Inflammatory macrophage treated with lipopolysaccharide for 4 hours (primary cell): Measurements from ENCODE around the gene GTSF1L.
A peak's percentile ranks its signal among the peaks of the same experiment; 100 is the strongest.

Source experiments
- DNase-seq: peaks from one replicate; pipeline ENCODE4 v3.0.0-alpha.2; 2020

GTSF1L gene

GRCh38 chr20:43744966-43745730 lies 18.3 kb upstream of the GTSF1L start:
- peak; percentile 34 for DNase-seq

GRCh38 chr20:43744151-43744611 lies 17.4 kb upstream of the GTSF1L start:
- DNase-seq = no peak

- DNase-seq = no peak
Observed at GRCh38 chr20:43740642-43741041, 13.8 kb upstream of the GTSF1L start.

GRCh38 chr20:43739148-43739749 lies 12.4 kb upstream of the GTSF1L start:
- no peak for DNase-seq

GRCh38 chr20:43737925-43738324 lies 11.1 kb upstream of the GTSF1L start:
- no peak for DNase-seq

GRCh38 chr20:43736588-43737158 lies 9.9 kb upstream of the GTSF1L start:
- DNase-seq = no peak

- DNase-seq = no peak
Observed at GRCh38 chr20:43731927-43732326, 5.1 kb upstream of the GTSF1L start.

GRCh38 chr20:43731469-43731868 lies 4.7 kb upstream of the GTSF1L start:
- DNase-seq = no peak

GRCh38 chr20:43728686-43729255 lies 2.0 kb upstream of the GTSF1L start:
- DNase-seq = no peak

- DNase-seq = no peak
Observed at GRCh38 chr20:43727980-43728590, 1.3 kb upstream of the GTSF1L start.

GRCh38 chr20:43726333-43726732 lies 469 bp downstream of the GTSF1L start:
- DNase-seq = no peak

GRCh38 chr20:43725666-43726065 lies 1.1 kb downstream of the GTSF1L start:
- DNase-seq = no peak

- DNase-seq = no peak
Observed at GRCh38 chr20:43724383-43724782, 2.4 kb downstream of the GTSF1L start.

GRCh38 chr20:43723735-43724134 lies 3.1 kb downstream of the GTSF1L start:
- DNase-seq = no peak

- DNase-seq = no peak
Observed at GRCh38 chr20:43723186-43723585, 3.6 kb downstream of the GTSF1L start.

- no peak for DNase-seq
Observed at GRCh38 chr20:43722153-43722505, 4.7 kb downstream of the GTSF1L start.

- DNase-seq = no peak
Observed at GRCh38 chr20:43721429-43722152, 5.2 kb downstream of the GTSF1L start.

GRCh38 chr20:43721097-43721428 lies 5.7 kb downstream of the GTSF1L start:
- DNase-seq = no peak

GRCh38 chr20:43720007-43720406 lies 6.8 kb downstream of the GTSF1L start:
- no peak for DNase-seq

GRCh38 chr20:43717616-43717995 lies 9.2 kb downstream of the GTSF1L start:
- DNase-seq = no peak

GRCh38 chr20:43716757-43717615 lies 9.8 kb downstream of the GTSF1L start:
- no peak for DNase-seq

- DNase-seq = no peak
Observed at GRCh38 chr20:43716123-43716522, 10.7 kb downstream of the GTSF1L start.
